Loucy (cell line): ENCODE measurements around the gene DCAKD.
"Not testable (repeated sequence)": the region's sequence is repeated elsewhere in the genome, so short reads cannot be mapped to it uniquely, and the experiment has no call there.

ENCODE experiments used
- H2AFZ ChIP-seq: fragments of 200-600 bp; sonication (generic); 2 replicates; pipeline ENCODE4 v1.6.0; 2016; ENCODE audit warnings: antibody characterized with exemption, mild to moderate bottlenecking, low read length, moderate library complexity
- H3F3A ChIP-seq: fragments of 200-600 bp; 2 replicates; pipeline ENCODE4 v1.6.0; 2016; ENCODE audit warnings: antibody characterized with exemption, low read depth, mild to moderate bottlenecking
- H3K27me3 ChIP-seq: fragments of 200-600 bp; sonication (generic); 2 replicates; pipeline ENCODE4 v1.6.1; 2014; ENCODE audit warnings: low read length, mild to moderate bottlenecking; ENCODE audit not compliant: insufficient read depth, poor library complexity, severe bottlenecking
- H3K36me3 ChIP-seq: fragments of 200-600 bp; sonication (generic); 2 replicates; pipeline ENCODE4 v1.6.1; 2016; ENCODE audit warnings: low read length; ENCODE audit not compliant: insufficient read depth
- H3K4me1 ChIP-seq: fragments of 200-600 bp; sonication (generic); 2 replicates; pipeline ENCODE4 v1.5.1; 2014; ENCODE audit warnings: low read length, mild to moderate bottlenecking; ENCODE audit not compliant: insufficient read depth, poor library complexity, severe bottlenecking
- H3K4me2 ChIP-seq: fragments of 200-600 bp; sonication (generic); 2 replicates; pipeline ENCODE4 v1.6.0; 2014; ENCODE audit warnings: antibody characterized with exemption, low read length, low read depth, mild to moderate bottlenecking; ENCODE audit not compliant: poor library complexity, severe bottlenecking
- H3K4me3 ChIP-seq: fragments of 200-600 bp; sonication (generic); 2 replicates; pipeline ENCODE4 v1.5.1; 2014; ENCODE audit warnings: low read length, mild to moderate bottlenecking, mixed read lengths; ENCODE audit not compliant: poor library complexity, severe bottlenecking
- H3K79me2 ChIP-seq: fragments of 200-600 bp; sonication (generic); 2 replicates; pipeline ENCODE4 v1.6.1; 2014; ENCODE audit warnings: low read length; ENCODE audit not compliant: insufficient read depth
- H3K9ac ChIP-seq: fragments of 200-600 bp; sonication (generic); 2 replicates; pipeline ENCODE4 v1.6.0; 2014; ENCODE audit warnings: mild to moderate bottlenecking, low read depth, low read length, moderate library complexity; ENCODE audit not compliant: poor library complexity, severe bottlenecking
- H3K9me2 ChIP-seq: fragments of 200-600 bp; sonication (generic); replicated peaks from 2 replicates; pipeline ENCODE4 v1.6.1; 2016; ENCODE audit warnings: low read depth, low read length, mixed read lengths
- H3K9me3 ChIP-seq: fragments of 200-600 bp; sonication (generic); 2 replicates; pipeline ENCODE4 v1.6.1; 2014; ENCODE audit warnings: mild to moderate bottlenecking, antibody characterized with exemption, low read length, low read depth; ENCODE audit not compliant: insufficient read depth
- H4K20me1 ChIP-seq: fragments of 200-600 bp; sonication (generic); 2 replicates; pipeline ENCODE4 v1.6.0; 2014; ENCODE audit warnings: antibody characterized with exemption, low read length, mild to moderate bottlenecking; ENCODE audit not compliant: insufficient read depth, poor library complexity, severe bottlenecking
- EZH2phosphoT487 ChIP-seq: fragments of 200-600 bp; IDR thresholded peaks from 2 replicates; pipeline ENCODE4 v1.6.1; 2018; ENCODE audit warnings: antibody characterized with exemption, mild to moderate bottlenecking, moderate library complexity, borderline replicate concordance
- TF ChIP-seq, protein P1 (sequence below): fragments of 200-600 bp; sonication (generic); conservative IDR thresholded peaks from 2 replicates; pipeline ENCODE4 v1.5.1; 2014; ENCODE audit warnings: mild to moderate bottlenecking, antibody characterized with exemption, low read length

DCAKD gene

DNA sequence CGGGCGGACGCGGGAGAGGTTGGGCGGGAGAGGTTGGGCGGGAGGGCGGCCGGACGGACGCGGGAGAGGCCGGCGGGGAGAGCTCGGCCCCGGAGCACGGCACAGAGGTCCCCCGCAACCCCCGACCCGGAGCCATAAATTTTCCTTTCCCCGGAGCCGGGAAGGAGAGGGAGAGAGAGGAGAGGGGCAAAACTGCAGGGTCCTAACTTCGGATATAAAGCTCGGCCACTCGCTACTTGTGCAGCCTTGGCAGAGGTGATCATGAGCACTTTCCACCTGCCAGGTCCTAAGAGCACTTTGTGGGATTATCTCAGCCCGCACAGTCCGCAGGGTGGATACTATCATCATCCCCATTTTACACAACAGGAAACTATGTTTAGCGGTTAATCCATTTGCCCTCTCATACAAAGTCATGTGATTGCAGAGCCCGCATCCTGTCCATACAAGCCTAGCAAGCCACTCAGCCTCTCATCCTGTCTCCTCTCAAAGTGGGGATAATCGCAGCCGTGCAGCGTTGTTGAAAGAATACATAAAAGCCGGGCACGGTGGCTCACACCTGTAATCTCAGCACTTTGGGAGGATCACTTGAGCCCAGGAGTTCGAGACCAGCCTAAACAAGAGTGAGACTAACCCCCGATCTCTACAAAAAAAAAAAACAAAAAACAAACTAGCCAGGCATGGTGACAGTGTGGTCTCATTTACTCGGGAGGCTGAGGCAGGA, 780 bp upstream of the DCAKD start:
- no peaks in the 10 kb centered on the region for H3K9me3 ChIP-seq
- no peaks in the 10 kb centered on the region for H3K9me2 ChIP-seq
- no peaks in the 10 kb centered on the region; the same call in 1 of the 2 replicates for H3F3A ChIP-seq
- H3K27me3 ChIP-seq, result no peaks in the 10 kb centered on the region
- no peaks in the 10 kb centered on the region for H4K20me1 ChIP-seq
- peaks cover 31% of the 10 kb centered on the region for H3K79me2 ChIP-seq
- H3K9ac ChIP-seq, result peak overlapping the region; percentile 94
- H3K4me1 ChIP-seq, result peaks cover 16% of the 10 kb centered on the region
- peak overlapping the region; percentile 79 for H3K4me3 ChIP-seq
- H3K4me2 ChIP-seq, result peak overlapping the region; percentile 65
- H3K36me3 ChIP-seq, result no peaks in the 10 kb centered on the region
- 0 out of 2 replicates have a peak overlapping the region, but pooled peaks have one; percentile 34 for H2AFZ ChIP-seq
- TF ChIP-seq EZH2phosphoT487, result no peak
- TF ChIP-seq, protein P1, sequence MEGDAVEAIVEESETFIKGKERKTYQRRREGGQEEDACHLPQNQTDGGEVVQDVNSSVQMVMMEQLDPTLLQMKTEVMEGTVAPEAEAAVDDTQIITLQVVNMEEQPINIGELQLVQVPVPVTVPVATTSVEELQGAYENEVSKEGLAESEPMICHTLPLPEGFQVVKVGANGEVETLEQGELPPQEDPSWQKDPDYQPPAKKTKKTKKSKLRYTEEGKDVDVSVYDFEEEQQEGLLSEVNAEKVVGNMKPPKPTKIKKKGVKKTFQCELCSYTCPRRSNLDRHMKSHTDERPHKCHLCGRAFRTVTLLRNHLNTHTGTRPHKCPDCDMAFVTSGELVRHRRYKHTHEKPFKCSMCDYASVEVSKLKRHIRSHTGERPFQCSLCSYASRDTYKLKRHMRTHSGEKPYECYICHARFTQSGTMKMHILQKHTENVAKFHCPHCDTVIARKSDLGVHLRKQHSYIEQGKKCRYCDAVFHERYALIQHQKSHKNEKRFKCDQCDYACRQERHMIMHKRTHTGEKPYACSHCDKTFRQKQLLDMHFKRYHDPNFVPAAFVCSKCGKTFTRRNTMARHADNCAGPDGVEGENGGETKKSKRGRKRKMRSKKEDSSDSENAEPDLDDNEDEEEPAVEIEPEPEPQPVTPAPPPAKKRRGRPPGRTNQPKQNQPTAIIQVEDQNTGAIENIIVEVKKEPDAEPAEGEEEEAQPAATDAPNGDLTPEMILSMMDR, result no peak

DNA sequence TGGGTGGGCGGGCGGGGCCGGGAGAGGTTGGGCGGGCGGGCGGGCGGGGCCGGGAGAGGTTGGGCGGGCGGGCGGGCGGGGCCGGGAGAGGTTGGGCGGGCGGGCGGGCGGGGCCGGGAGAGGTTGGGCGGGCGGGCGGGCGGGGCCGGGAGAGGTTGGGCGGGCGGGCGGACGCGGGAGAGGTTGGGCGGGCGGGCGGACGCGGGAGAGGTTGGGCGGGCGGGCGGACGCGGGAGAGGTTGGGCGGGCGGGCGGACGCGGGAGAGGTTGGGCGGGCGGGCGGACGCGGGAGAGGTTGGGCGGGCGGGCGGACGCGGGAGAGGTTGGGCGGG, 254 bp upstream of the DCAKD start:
- peaks cover 20% of the 10 kb centered on the region for H3K4me1 ChIP-seq

DNA sequence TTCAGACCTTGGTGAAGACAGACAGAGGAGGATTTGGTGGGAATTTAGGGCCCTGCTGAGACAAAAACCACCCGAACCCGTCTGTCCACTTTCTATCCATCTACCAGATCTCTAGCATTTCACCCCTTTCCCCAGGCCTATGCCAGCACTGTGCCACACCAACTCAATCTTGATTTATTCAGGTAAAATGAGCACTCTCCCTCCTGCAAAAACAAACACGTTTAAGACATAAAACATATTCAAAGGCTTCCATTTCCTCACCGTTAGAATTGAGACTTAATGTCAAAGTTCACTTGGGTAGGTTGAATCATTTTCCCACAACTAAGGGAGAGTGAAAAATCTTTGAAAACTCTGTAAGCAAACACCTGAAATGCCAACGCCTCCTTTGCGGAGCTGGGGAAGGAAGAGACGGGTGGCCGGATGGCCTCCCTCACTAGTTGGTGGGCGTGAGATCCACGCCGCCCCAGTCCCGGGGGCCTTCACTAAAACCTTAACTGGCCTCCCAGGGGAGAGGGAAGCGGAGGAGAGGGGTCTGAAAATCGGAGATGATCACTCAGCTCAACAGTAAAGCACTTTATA, 862 bp downstream of the DCAKD start:
- H3F3A ChIP-seq, result no peaks in the 10 kb centered on the region; the same call in 1 of the 2 replicates
- H3K9ac ChIP-seq, result peak overlapping the region; percentile 99
- H3K4me2 ChIP-seq, result peak overlapping the region; percentile 87
- H3K4me1 ChIP-seq, result peaks cover 21% of the 10 kb centered on the region
- no peaks in the 10 kb centered on the region for H4K20me1 ChIP-seq
- no peaks in the 10 kb centered on the region for H3K36me3 ChIP-seq
- TF ChIP-seq, protein P1, result no peak
- no peak for TF ChIP-seq EZH2phosphoT487
- H3K9me3 ChIP-seq, result no peaks in the 10 kb centered on the region
- peaks cover 31% of the 10 kb centered on the region for H3K79me2 ChIP-seq
- peak overlapping the region; percentile 91 for H3K4me3 ChIP-seq
- no peaks in the 10 kb centered on the region for H3K9me2 ChIP-seq
- peak overlapping the region; percentile 76 for H2AFZ ChIP-seq
- no peaks in the 10 kb centered on the region for H3K27me3 ChIP-seq

More for the DNA sequence above, 254 bp upstream of the DCAKD start:
- H4K20me1 ChIP-seq, H3K9me2 ChIP-seq, H3K36me3 ChIP-seq, H3K9me3 ChIP-seq, H3K27me3 ChIP-seq, H2AFZ ChIP-seq, H3K4me2 ChIP-seq, H3F3A ChIP-seq: not testable (repeated sequence)
- H3K79me2 ChIP-seq, result peaks cover 31% of the 10 kb centered on the region
- H3K9ac ChIP-seq, result peak overlapping the region; percentile 94
- H3K4me3 ChIP-seq, result peak overlapping the region; percentile 79
